Activated CD8-positive, alpha-beta memory T cell treated with anti-CD3 and anti-CD28 coated beads for 4 hours (primary cell): Measurements from ENCODE around the gene PPP2R5C.
A peak's percentile ranks its signal among the peaks of the same experiment; 100 is the strongest.

ENCODE experiments used
- DNase-seq, 2 donors: peaks; one replicate each; pipeline ENCODE4 v3.0.0-alpha.2; 2020; ENCODE audit warnings: low read depth in 2 of 2

Gene PPP2R5C

DNA sequence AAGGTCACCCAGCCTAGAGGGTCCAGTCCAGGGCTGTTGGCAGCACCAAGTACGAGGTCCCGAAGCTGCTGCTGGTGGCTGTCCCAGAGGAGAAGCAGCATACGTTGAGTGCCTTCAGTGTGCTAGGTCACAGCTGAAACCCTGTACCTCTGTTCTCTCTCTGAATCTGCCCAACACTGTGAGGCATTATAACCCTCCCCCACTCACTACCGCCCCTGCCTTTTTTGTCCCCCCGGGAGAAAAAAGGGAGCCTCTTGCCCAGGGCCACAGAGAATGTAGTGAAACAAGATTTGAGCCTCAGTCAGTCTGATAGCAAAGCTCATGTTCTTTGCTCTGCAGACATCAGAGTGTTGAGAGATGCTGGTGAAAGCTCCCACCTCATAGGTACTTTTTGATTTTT is 53.4 kb downstream of the PPP2R5C start:
- no peak for DNase-seq

DNA sequence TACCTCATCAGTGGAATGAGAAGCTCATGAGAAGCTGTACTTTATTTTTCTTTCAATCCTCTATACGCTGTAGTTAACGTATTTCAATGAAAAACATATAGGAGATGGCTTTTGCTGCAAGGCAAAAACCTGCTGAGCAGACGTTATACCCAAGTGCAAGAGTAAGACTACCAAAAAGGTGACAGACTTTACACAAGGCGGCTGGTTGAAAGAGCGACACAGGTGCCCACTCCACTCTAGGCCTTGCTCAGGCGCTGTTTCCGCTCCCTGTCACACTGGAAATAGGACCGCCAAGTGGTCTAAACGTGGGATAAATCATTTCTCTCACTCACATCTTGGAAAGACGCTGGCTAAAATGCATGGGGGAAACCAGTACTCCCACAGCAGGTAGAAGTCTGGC is 54.5 kb downstream of the PPP2R5C start:
- no peak for DNase-seq

DNA sequence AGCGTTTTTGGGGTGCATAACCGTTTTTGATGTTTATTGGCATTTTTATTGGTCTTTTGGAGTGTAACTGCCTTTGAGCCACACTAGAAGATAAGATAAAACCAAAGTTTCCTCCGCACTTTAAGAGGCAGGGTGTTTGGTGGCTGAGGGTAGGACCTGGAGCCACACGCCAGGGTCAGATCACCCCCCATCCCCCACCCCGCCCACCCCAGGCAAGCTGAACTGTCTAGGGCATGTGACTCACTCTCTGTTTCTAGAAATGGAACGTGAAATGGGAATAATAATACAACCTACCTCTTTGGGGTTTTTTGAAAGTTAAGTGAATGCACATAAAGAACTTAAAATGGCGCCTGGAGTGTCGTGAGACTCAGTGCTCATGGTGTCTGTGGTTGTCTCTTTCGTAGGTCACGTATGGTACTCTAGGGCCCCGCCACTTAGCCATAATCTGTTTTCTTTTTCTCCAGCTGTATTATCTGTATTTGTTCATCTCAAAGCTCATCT is 56.0 kb downstream of the PPP2R5C start:
- no peak for DNase-seq

DNA sequence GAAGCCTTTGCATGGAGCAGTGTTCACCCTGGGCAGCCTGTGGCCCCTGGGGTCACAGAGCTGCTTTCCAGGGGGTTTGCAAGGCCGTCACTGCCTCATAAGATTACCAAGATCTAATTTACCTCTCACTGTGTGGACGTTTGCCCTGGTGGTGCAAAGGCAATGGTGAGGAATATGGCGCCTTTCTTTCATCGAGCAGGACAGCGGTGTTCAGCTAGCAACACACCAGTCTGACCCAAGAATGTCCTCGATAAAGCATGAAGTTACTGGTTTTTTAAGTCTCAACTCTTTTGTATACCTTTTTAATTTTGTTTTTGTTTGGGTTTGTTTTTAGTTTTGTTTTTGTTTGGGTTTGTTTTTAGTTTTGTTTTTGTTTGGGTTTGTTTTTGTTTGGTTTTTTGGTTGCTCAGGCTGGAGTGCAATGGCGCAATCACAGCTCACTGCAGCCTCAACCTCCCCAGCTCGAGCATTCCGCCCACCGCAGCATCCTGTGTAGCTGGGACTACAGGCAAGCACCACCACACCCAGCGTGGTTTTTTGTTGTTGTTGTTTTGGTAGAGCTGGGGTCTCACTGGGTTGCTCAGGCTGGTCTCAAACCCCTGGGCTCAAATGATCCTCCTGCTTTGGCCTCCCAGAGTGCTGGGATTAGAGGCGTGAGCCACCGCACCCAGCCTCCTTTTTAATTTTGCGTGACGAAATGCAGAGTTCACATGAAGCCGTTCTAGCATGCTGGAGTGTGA is 57.9 kb downstream of the PPP2R5C start:
- no peak for DNase-seq

- no peak for DNase-seq
Measured at GRCh38 chr14:101820283-101820798, 58.8 kb downstream of the PPP2R5C start.

- no peak for DNase-seq
Measured at GRCh38 chr14:101821528-101821927, 60.0 kb downstream of the PPP2R5C start.

GRCh38 chr14:101823066-101823465 is 61.6 kb downstream of the PPP2R5C start:
- DNase-seq, result no peak

DNA sequence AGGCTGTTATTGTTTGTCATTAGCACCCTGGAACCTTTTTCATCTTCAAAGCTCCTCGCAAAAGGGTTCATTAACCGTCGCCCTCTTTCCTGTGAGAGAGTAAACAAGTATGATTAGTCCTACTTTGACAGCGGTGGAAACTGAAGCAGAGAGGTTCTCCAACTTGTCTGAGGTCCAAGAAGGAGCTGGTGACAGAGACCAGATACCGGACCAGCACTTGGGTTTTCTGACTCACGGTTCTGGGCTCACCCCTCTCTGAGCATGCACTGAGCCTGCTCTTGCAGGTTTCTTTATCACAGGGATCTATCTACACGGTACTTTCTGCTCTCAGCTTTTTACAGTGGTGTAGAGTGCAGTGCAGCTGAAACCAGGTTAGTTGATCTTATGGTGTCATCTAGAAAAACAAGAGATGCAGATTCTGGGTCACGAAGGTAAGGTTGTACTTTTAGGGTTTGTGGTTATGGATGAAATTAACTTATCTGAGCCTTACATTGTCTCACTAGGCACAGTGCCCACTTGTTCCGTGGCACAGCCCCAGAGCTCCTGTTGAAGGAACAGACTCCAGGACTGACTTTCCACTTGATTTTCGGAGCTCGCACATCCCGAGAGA is 62.1 kb downstream of the PPP2R5C start:
- peak in 1 of 2 donors; percentile 69 for DNase-seq

- DNase-seq, result no peak
Measured at GRCh38 chr14:101824339-101824727, 62.8 kb downstream of the PPP2R5C start.

GRCh38 chr14:101825797-101826196 is 64.3 kb downstream of the PPP2R5C start:
- DNase-seq, result no peak

GRCh38 chr14:101826351-101826750 is 64.8 kb downstream of the PPP2R5C start:
- no peak for DNase-seq

DNA sequence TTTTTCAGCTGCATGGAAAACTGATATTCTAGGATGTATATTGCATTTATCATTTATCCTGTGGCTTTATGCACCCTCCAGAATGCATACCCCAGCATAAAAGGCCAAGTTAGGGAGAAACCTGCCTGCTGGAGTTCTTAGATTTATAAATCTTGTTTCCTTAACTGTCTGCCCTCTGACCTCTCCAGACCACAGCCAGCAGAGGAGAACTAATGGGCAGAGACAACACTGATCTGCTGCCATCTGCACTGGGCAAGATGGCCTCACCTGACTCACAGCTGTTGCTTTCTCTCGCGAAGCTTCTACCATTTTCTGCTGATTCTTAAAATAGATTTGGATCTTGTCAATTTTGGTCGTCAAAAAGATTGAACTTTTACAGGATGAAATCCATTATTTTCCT is 65.8 kb downstream of the PPP2R5C start:
- DNase-seq, result no peak

GRCh38 chr14:101828046-101828445 is 66.5 kb downstream of the PPP2R5C start:
- no peak for DNase-seq

GRCh38 chr14:101830271-101830670 is 68.8 kb downstream of the PPP2R5C start:
- DNase-seq, result no peak

DNA sequence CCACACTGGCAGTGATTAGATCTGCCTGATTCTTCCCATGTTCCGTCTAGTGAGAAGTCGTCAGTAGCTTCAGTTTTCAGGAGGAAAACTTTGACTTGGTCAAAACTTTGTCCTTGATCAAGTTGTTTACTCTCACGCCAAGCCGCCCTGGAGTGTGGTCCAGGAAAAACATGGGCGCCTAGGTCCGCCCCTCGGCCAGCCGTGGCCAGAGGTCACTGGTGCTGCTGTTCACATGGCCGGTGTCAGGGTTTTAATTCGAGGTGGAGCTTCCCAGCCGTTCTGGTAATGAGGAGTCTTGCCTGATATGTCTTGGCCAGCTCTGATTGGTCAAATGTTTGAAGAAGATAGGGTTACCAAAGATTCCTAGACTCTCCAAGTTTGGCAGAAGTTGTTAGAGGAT is 71.5 kb downstream of the PPP2R5C start:
- DNase-seq, result no peak

- DNase-seq, result no peak
Measured at GRCh38 chr14:101834397-101834796, 72.9 kb downstream of the PPP2R5C start.

DNA sequence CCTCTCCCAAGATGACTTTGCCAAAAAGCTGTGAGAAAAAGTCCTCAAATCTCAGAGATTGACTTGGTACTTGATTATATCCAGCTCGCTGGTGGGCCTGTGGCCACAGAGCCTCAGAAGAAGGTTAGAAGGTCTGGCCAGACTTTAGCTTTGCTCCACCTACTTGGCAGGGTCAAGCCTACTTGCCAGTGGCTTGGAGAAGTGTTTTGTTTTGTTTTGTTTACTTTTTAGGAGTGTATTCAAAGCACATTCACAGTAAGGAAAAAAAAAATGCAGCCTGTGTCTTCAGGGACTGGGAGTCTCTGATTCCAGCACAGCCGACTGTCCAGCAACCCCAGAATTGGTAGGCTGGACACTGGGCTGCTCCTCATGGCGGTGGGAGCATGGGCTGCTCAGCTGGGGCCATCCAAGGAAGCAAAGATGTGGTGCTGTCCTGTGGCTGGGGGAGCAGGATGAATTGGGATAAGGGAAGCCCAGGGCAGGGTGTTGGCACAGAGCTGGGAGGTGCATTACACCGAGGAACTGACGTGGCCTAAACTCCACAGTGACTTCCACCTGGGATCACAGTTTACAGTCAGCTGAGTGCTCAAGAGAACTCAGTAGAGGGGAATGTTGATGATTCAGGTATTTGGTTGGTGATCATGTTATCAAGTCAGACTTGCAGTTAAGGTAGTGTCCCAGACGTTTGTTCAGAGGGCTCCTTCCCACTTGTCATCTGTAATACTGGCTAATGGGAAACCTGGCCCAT is 73.5 kb downstream of the PPP2R5C start:
- DNase-seq, result no peak

- no peak for DNase-seq
Measured at GRCh38 chr14:101835566-101835965, 74.1 kb downstream of the PPP2R5C start.

- no peak for DNase-seq
Measured at GRCh38 chr14:101836135-101836534, 74.6 kb downstream of the PPP2R5C start.

DNA sequence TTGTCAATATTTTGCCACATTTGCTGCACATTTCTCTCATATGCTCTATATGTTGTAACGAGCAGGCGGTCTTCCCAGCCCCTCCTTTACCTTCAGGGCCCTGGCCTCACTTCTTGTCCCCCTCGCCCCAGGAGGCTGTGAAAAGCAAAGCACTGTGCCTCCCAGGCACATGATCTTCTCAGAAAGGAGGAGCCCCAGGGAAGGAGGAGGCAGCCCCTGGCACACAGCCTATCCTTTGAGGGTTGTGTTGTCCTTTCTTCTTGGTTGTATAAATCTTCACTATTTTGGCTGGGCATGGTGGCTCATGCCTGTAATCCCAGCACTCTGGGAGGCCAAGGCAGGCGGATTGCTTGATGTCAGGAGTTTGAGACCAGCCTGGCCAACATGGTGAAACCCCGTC is 77.0 kb downstream of the PPP2R5C start:
- DNase-seq, result no peak

- DNase-seq, result no peak
Measured at GRCh38 chr14:101839236-101839635, 77.7 kb downstream of the PPP2R5C start.

DNA sequence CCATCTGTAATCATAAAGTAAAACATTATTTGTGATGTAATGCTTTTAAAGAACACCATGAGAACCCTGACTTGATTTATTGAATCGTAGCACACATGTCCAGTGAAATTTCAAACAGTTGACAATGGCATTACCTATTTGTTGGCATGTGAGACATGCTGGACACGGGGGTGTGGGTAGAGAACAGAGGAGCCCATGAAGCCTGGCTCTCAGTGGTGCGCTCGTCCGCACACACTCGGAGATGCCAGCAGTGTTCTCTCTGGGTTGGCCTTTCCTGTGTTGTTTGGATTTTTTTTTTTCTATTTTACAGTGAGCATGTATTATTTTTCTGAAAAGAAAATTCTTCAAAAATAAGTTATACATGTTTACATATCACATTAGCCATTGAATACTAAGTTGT is 78.2 kb downstream of the PPP2R5C start:
- DNase-seq, result no peak
